ENCODE data around the gene RAP1GAP2.

GRCh38 chr17:2926019-2926650 lies 129.9 kb downstream of the RAP1GAP2 start:
- TF ChIP-seq POLR2A (IDR thresholded peaks at IDR 0.05): no peak
- TF ChIP-seq CTCF (IDR thresholded peaks at IDR 0.05): no peak
- TF ChIP-seq POLR2AphosphoS5 (IDR thresholded peaks at IDR 0.05): no peak
- TF ChIP-seq EP300 (IDR thresholded peaks at IDR 0.05): no peak
